Adrenal gland (tissue), 5 donors: ENCODE measurements around the gene UMOD.

ENCODE experiments used
- CTCF ChIP-seq, 6 experiments: fragments of 450-650 bp in 4 of 6; fragments of 200-600 bp in 2 of 6; sonication (generic) in 1 of 6; IDR thresholded peaks; 1 replicate in 5 of 6; 2 replicates in 1 of 6; pipeline versions ENCODE4 v1.5.1 to v1.8.0; 2016 to 2021; ENCODE audit warnings: antibody characterized with exemption in 6 of 6, mild to moderate bottlenecking in 2 of 6, moderate library complexity in 1 of 6
- POLR2A ChIP-seq, 2 donors: fragments of 450-650 bp; IDR thresholded peaks; one replicate each; pipeline ENCODE4 v1.6.1; 2017; ENCODE audit warnings: antibody characterized with exemption in 2 of 2, mild to moderate bottlenecking in 2 of 2, moderate library complexity in 1 of 2
- donor health status: DM: no; HTN: no; CAD: no.

GRCh38 chr16:20333120-20333519 is 19.4 kb downstream of the UMOD start:
- TF ChIP-seq POLR2A (IDR thresholded peaks at IDR 0.05) (no peak), CTCF (IDR thresholded peaks at IDR 0.05) (no peak)
